ENCODE data around the gene STK39.

The STK39 gene

GRCh38 chr2:168149986-168150385, 97.4 kb downstream of the STK39 start:
- Histone ChIP-seq H2AFZ (ENCODE audit: insufficient read depth, low read length, poor library complexity) (no peak overlapping the region), H3K4me3 (ENCODE audit: low read depth, low read length) (no peak overlapping the region), H3K23ac (ENCODE audit: low read length) (no peak overlapping the region), H2BK120ac (ENCODE audit: insufficient read depth, low read length, poor library complexity) (no peak overlapping the region), H2BK12ac (ENCODE audit: low read length) (no peak overlapping the region), H3K79me1 (ENCODE audit: low read length) (no peaks in the 10 kb centered on the region), H4K8ac (ENCODE audit: low read depth, low read length) (no peak overlapping the region), H3K27ac (ENCODE audit: low read depth, low read length) (no peak overlapping the region), H3K79me2 (ENCODE audit: control insufficient read depth, insufficient read depth, low read length, poor library complexity) (no peaks in the 10 kb centered on the region), H3K4me2 (ENCODE audit: low read length) (no peak overlapping the region), H3K4me1 (ENCODE audit: control insufficient read depth in 1 of 2, insufficient read depth in 2 of 2, low read length in 2 of 2) (no peaks in the 10 kb centered on the region), H3K4ac (ENCODE audit: low read depth, low read length) (no peak overlapping the region), H3K9ac (ENCODE audit: low read length) (no peak overlapping the region), H2AK5ac (ENCODE audit: low read length) (no peak overlapping the region), H3K9me3 (ENCODE audit: insufficient read depth, low read depth, low read length) (no peaks in the 10 kb centered on the region), H4K12ac (ENCODE audit: low read depth, low read length) (no peak overlapping the region), H3K14ac (ENCODE audit: low read length) (no peak overlapping the region), H4K91ac (ENCODE audit: low read depth, low read length) (no peak overlapping the region), H3K27me3 (ENCODE audit: insufficient read depth, low read length) (no peaks in the 10 kb centered on the region), H3K18ac (ENCODE audit: low read length) (no peak overlapping the region), H3K36me3 (ENCODE audit: control insufficient read depth in 1 of 2, insufficient read depth in 2 of 2, low read length in 2 of 2) (no peaks in the 10 kb centered on the region), H2BK5ac (ENCODE audit: low read depth, low read length, poor library complexity) (no peak overlapping the region)
- WGBS (ENCODE audit: extremely low coverage, insufficient coverage, insufficient read length) = no CpG with 5 or more reads among the region's 6 CpGs
- no peak for DNase-seq

DNA sequence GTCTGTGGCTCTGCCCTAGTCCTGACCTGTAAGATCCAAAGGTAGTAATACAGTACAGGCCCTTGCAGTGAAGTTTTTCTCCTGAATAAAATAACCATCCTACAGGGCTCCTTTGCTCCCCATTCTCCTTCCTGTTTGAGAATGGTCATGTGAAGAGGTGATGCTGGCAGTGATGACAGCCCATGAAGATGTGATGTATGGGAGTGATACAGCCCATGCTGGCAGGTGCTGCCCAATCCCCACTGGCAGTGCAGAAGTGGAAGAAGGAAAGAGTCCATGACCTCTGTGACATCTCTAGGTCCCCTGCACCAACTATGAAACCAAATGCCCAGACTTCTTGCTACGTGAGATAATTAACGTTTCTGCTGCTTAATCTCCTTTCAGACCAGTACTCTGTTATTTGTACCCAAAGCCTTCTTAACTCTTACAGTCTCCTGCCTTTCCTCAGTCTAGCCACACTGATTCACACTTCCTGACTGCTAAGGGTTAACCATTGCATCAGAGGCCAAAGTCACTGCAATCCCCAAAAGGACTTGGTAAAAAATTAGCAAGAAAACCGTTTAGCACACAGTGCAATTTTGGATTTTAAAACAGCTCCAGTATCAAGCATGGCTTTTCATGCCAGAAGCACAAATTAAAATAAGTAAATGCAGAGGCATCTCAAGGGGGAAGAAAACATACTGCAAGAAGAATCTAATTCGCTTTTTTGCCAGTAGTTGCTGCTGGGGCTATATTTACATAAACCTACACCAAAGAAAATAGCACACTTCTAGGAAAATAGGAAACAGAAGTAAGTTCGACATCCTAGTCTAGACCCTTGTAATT, 98.0 kb downstream of the STK39 start:
- no peak overlapping the region for H3K27ac ChIP-seq (ENCODE audit: low read depth, low read length)
- H3K18ac ChIP-seq (ENCODE audit: low read length) = no peak overlapping the region
- no peaks in the 10 kb centered on the region for H3K4me1 ChIP-seq (ENCODE audit: control insufficient read depth in 1 of 2, insufficient read depth in 2 of 2, low read length in 2 of 2)
- H2AK5ac ChIP-seq (ENCODE audit: low read length) = no peak overlapping the region
- H3K4me2 ChIP-seq (ENCODE audit: low read length) = no peak overlapping the region
- H3K4me3 ChIP-seq (ENCODE audit: low read depth, low read length) = no peak overlapping the region
- no peaks in the 10 kb centered on the region for H3K36me3 ChIP-seq (ENCODE audit: control insufficient read depth in 1 of 2, insufficient read depth in 2 of 2, low read length in 2 of 2)
- H3K4ac ChIP-seq (ENCODE audit: low read depth, low read length) = no peak overlapping the region
- no peak overlapping the region for H2AFZ ChIP-seq (ENCODE audit: insufficient read depth, low read length, poor library complexity)
- no peaks in the 10 kb centered on the region for H3K79me2 ChIP-seq (ENCODE audit: control insufficient read depth, insufficient read depth, low read length, poor library complexity)
- no peaks in the 10 kb centered on the region for H3K27me3 ChIP-seq (ENCODE audit: insufficient read depth, low read length)
- no peak overlapping the region for H2BK5ac ChIP-seq (ENCODE audit: low read depth, low read length, poor library complexity)
- H3K79me1 ChIP-seq (ENCODE audit: low read length) = no peaks in the 10 kb centered on the region
- no peak overlapping the region for H4K12ac ChIP-seq (ENCODE audit: low read depth, low read length)
- no peak for DNase-seq
- H3K14ac ChIP-seq (ENCODE audit: low read length) = no peak overlapping the region
- no peak overlapping the region for H3K23ac ChIP-seq (ENCODE audit: low read length)
- H4K91ac ChIP-seq (ENCODE audit: low read depth, low read length) = no peak overlapping the region
- no peak overlapping the region for H2BK120ac ChIP-seq (ENCODE audit: insufficient read depth, low read length, poor library complexity)
- H3K9ac ChIP-seq (ENCODE audit: low read length) = no peak overlapping the region
- no CpG with 5 or more reads among the region's 5 CpGs for WGBS (ENCODE audit: extremely low coverage, insufficient coverage, insufficient read length)
- H3K9me3 ChIP-seq (ENCODE audit: insufficient read depth, low read depth, low read length) = no peaks in the 10 kb centered on the region
- no peak overlapping the region for H4K8ac ChIP-seq (ENCODE audit: low read depth, low read length)
- no peak overlapping the region for H2BK12ac ChIP-seq (ENCODE audit: low read length)

DNA sequence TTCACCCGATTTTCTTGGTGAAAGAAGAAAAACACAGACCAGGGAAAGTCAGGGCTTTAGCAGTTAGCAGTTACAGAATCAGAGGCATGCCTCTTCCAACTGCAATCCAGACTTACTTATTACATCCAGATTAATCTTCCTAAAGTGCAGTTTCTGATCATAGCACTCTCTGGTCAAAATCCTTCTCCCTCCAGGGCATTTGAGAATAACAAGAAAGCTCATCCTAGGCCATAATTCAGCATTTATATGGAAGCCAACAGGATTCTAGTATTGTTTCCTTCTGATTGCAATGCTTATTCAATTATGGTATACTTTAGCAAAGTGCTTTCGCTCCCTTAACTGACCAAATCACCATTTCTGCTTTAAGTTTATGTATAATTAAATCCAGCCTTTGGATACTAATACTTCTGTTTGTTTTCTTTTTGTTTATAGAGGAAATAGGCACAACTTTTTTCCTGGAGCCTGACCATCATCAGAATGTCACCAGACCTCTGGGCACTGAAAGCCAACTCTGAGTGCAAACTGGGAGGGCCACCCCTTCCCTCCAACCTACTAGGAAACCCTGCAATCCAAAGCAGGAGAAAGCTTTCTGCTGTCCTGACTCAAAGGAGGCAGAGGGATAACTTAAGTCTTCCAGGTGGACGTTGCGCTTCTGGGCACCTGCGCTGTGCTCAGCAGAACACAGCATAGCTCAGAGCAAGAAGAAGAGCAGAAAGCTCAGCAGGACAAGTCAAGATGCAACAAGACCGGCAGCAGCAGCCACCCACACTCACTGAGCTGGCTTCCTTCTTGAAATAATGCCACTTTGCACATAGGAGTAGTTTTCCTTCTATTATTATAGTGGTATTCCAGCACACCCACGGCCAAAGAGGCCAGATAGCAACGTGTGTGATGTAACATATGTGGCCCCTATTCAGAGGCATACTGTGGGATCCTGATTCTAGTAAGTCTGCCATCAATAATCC, 99.3 kb downstream of the STK39 start:
- H2AFZ ChIP-seq (ENCODE audit: insufficient read depth, low read length, poor library complexity) = no peak overlapping the region
- H3K18ac ChIP-seq (ENCODE audit: low read length) = no peak overlapping the region
- no peak overlapping the region for H2BK12ac ChIP-seq (ENCODE audit: low read length)
- no peak overlapping the region for H4K12ac ChIP-seq (ENCODE audit: low read depth, low read length)
- no peak overlapping the region for H2BK120ac ChIP-seq (ENCODE audit: insufficient read depth, low read length, poor library complexity)
- no peaks in the 10 kb centered on the region for H3K79me1 ChIP-seq (ENCODE audit: low read length)
- no peak overlapping the region for H3K4ac ChIP-seq (ENCODE audit: low read depth, low read length)
- H3K4me1 ChIP-seq (ENCODE audit: control insufficient read depth in 1 of 2, insufficient read depth in 2 of 2, low read length in 2 of 2) = no peaks in the 10 kb centered on the region
- H3K79me2 ChIP-seq (ENCODE audit: control insufficient read depth, insufficient read depth, low read length, poor library complexity) = no peaks in the 10 kb centered on the region
- H4K91ac ChIP-seq (ENCODE audit: low read depth, low read length) = no peak overlapping the region
- WGBS (ENCODE audit: extremely low coverage, insufficient coverage, insufficient read length) = no CpG with 5 or more reads among the region's 8 CpGs
- no peak overlapping the region for H3K14ac ChIP-seq (ENCODE audit: low read length)
- DNase-seq = no peak
- H3K27ac ChIP-seq (ENCODE audit: low read depth, low read length) = no peak overlapping the region
- no peak overlapping the region for H3K4me3 ChIP-seq (ENCODE audit: low read depth, low read length)
- H3K9ac ChIP-seq (ENCODE audit: low read length) = no peak overlapping the region
- H3K27me3 ChIP-seq (ENCODE audit: insufficient read depth, low read length) = no peaks in the 10 kb centered on the region
- H3K23ac ChIP-seq (ENCODE audit: low read length) = no peak overlapping the region
- no peak overlapping the region for H4K8ac ChIP-seq (ENCODE audit: low read depth, low read length)
- no peaks in the 10 kb centered on the region for H3K9me3 ChIP-seq (ENCODE audit: insufficient read depth, low read depth, low read length)
- H3K36me3 ChIP-seq (ENCODE audit: control insufficient read depth in 1 of 2, insufficient read depth in 2 of 2, low read length in 2 of 2) = no peaks in the 10 kb centered on the region
- no peak overlapping the region for H3K4me2 ChIP-seq (ENCODE audit: low read length)
- no peak overlapping the region for H2BK5ac ChIP-seq (ENCODE audit: low read depth, low read length, poor library complexity)
- H2AK5ac ChIP-seq (ENCODE audit: low read length) = no peak overlapping the region

DNA sequence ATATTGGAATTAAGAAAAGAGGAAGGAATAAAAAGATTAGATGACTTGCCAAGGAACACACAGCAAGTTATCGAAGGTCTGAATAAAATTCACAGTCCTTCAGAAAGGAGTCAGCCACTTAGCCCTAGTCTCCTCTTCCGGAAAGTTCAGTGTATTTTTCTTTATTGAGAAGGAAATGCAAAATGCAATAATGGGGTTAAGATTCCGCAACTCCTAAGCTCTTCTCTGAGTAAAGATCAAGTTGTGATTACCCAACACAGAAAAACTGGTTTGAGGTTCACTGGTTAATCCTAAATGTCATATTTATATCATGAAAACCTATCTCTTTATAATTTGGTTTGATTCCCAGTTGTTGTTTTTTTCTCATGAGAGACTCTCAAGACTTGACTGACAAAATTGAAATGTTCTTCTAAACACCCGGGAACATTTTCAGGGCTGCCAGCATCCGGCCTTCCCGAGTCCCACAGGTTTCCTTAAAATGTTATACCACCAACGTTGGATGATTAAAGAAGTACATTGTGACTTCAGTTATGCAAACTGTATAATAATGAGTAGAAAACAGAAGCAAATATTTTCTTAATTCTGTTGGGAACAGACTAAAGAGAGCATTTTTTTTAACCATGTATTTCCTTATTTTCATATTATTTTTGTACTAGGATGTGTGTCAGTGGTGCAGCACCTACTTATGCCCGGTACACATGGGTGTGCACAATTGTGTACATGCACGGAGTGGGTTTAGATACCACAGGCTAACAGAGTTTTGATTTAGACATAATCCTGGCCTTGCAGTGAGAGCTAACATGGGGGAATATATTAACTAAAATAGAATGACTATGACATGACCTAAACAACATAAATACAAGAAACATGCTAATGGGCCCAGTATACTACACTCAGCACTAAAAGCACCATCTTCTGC, 100.2 kb downstream of the STK39 start:
- H3K9me3 ChIP-seq (ENCODE audit: insufficient read depth, low read depth, low read length) = no peaks in the 10 kb centered on the region
- H3K27me3 ChIP-seq (ENCODE audit: insufficient read depth, low read length) = no peaks in the 10 kb centered on the region
- H3K18ac ChIP-seq (ENCODE audit: low read length) = no peak overlapping the region
- no peak overlapping the region for H3K4me3 ChIP-seq (ENCODE audit: low read depth, low read length)
- no peak overlapping the region for H4K8ac ChIP-seq (ENCODE audit: low read depth, low read length)
- H3K23ac ChIP-seq (ENCODE audit: low read length) = no peak overlapping the region
- H4K12ac ChIP-seq (ENCODE audit: low read depth, low read length) = no peak overlapping the region
- H4K91ac ChIP-seq (ENCODE audit: low read depth, low read length) = no peak overlapping the region
- H3K9ac ChIP-seq (ENCODE audit: low read length) = no peak overlapping the region
- no peak overlapping the region for H2AK5ac ChIP-seq (ENCODE audit: low read length)
- H3K4ac ChIP-seq (ENCODE audit: low read depth, low read length) = no peak overlapping the region
- H3K4me1 ChIP-seq (ENCODE audit: control insufficient read depth in 1 of 2, insufficient read depth in 2 of 2, low read length in 2 of 2) = no peaks in the 10 kb centered on the region
- H2AFZ ChIP-seq (ENCODE audit: insufficient read depth, low read length, poor library complexity) = no peak overlapping the region
- no peaks in the 10 kb centered on the region for H3K36me3 ChIP-seq (ENCODE audit: control insufficient read depth in 1 of 2, insufficient read depth in 2 of 2, low read length in 2 of 2)
- WGBS (ENCODE audit: extremely low coverage, insufficient coverage, insufficient read length) = no CpG with 5 or more reads among the region's 9 CpGs
- no peak overlapping the region for H3K4me2 ChIP-seq (ENCODE audit: low read length)
- no peak overlapping the region for H2BK12ac ChIP-seq (ENCODE audit: low read length)
- H3K79me1 ChIP-seq (ENCODE audit: low read length) = no peaks in the 10 kb centered on the region
- H3K79me2 ChIP-seq (ENCODE audit: control insufficient read depth, insufficient read depth, low read length, poor library complexity) = no peaks in the 10 kb centered on the region
- no peak overlapping the region for H2BK5ac ChIP-seq (ENCODE audit: low read depth, low read length, poor library complexity)
- H2BK120ac ChIP-seq (ENCODE audit: insufficient read depth, low read length, poor library complexity) = no peak overlapping the region
- no peak overlapping the region for H3K27ac ChIP-seq (ENCODE audit: low read depth, low read length)
- H3K14ac ChIP-seq (ENCODE audit: low read length) = no peak overlapping the region
- no peak for DNase-seq

Measured in trophoblast cell (in vitro differentiated cells and primary cell).